HPDE6-E6E7 (cell line): ENCODE measurements around the gene OBI1.
"Not testable (repeated sequence)": the region's sequence is repeated elsewhere in the genome, so short reads cannot be mapped to it uniquely, and the experiment has no call there.

Source experiments
- DNase-seq: peaks from one replicate; pipeline ENCODE4 v3.0.0; 2011; ENCODE audit warnings: missing footprints; ENCODE audit errors: extremely low spot score

OBI1 gene

GRCh38 chr13:78649997-78650716, 8.8 kb downstream of the OBI1 start:
- DNase-seq: no peak

- DNase-seq: not testable (repeated sequence)
Observed at GRCh38 chr13:78647109-78647678, 11.8 kb downstream of the OBI1 start.

GRCh38 chr13:78638216-78638615, 20.7 kb downstream of the OBI1 start:
- DNase-seq: no peak

GRCh38 chr13:78636495-78636894, 22.5 kb downstream of the OBI1 start:
- DNase-seq: no peak

GRCh38 chr13:78632996-78633395, 26.0 kb downstream of the OBI1 start:
- no peak for DNase-seq

GRCh38 chr13:78631077-78631476, 27.9 kb downstream of the OBI1 start:
- DNase-seq: no peak

- DNase-seq: no peak
Observed at GRCh38 chr13:78630511-78630910, 28.4 kb downstream of the OBI1 start.

GRCh38 chr13:78625384-78625783, 33.6 kb downstream of the OBI1 start:
- no peak for DNase-seq

- DNase-seq: no peak
Observed at GRCh38 chr13:78623132-78623531, 35.8 kb downstream of the OBI1 start.

GRCh38 chr13:78620936-78621470, 38.0 kb downstream of the OBI1 start:
- DNase-seq: no peak

GRCh38 chr13:78618411-78618810, 40.5 kb downstream of the OBI1 start:
- no peak for DNase-seq

- no peak for DNase-seq
Observed at GRCh38 chr13:78611040-78611439, 47.9 kb downstream of the OBI1 start.

- DNase-seq: no peak
Observed at GRCh38 chr13:78610381-78610883, 48.5 kb downstream of the OBI1 start.

GRCh38 chr13:78609464-78610205, 49.3 kb downstream of the OBI1 start:
- DNase-seq: no peak

- DNase-seq: no peak
Observed at GRCh38 chr13:78608688-78609463, 50.1 kb downstream of the OBI1 start.

GRCh38 chr13:78608252-78608687, 50.7 kb downstream of the OBI1 start:
- no peak for DNase-seq

GRCh38 chr13:78607409-78608251, 51.3 kb downstream of the OBI1 start:
- no peak for DNase-seq

- no peak for DNase-seq
Observed at GRCh38 chr13:78606471-78607408, 52.2 kb downstream of the OBI1 start.

- no peak for DNase-seq
Observed at GRCh38 chr13:78604782-78605611, 54.0 kb downstream of the OBI1 start.
